HCT116 (cell line): Measurements from ENCODE around the gene SERTM1. TPM values are rescaled to one million over a fixed set of nuclear protein-coding genes. Genes with fewer than 3 reads are reported as not detected.

ENCODE experiments used
- ATAC-seq: fragments of 200-7000 bp; cut with Tn5 transposase; 2 replicates; pipeline ENCODE4 v1.9.1; 2020; ENCODE audit warnings: mild to moderate bottlenecking, moderate library complexity
- BruUV-seq: library from RNA; stranded (reverse); fragments of 400-500 nt; replicated peaks from 2 replicates; lab custom pipeline; 2021; lab: Mats Ljungman, UMichigan
- CTCF ChIA-PET: fragments of 300-600 bp; sonication (Branson Sonifier 250); formaldehyde crosslinking; loops from one replicate; lab custom pipeline; 2021; ENCODE audit warnings: antibody characterized with exemption; lab: Charles Lee
- POLR2A ChIA-PET: fragments of 300-600, 350-600 bp; sonication (Branson Sonifier 250); formaldehyde crosslinking; loops from one replicate; lab custom pipeline; 2021; ENCODE audit warnings: antibody characterized with exemption; lab: Charles Lee
- RAD21 ChIA-PET, 2 experiments: fragments of 300-600 bp; sonication (Branson Sonifier 250); formaldehyde crosslinking; loops; one replicate each; lab custom pipeline; 2023; ENCODE audit warnings: low total read pairs in 2 of 2; ENCODE audit not compliant: uncharacterized antibody in 2 of 2, unreplicated experiment in 2 of 2, low non-redundant PET in 1 of 2; lab: Charles Lee
- DNase-seq: peaks from one replicate; pipeline ENCODE4 v3.0.0-alpha.2; 2010; ENCODE audit warnings: low read depth, low spot score
- H2AFZ ChIP-seq: fragments of 200-600 bp; shearing (Covaris generic), sonication (generic); 2 replicates; pipeline ENCODE4 v1.6.1; 2017; ENCODE audit warnings: low read depth, mixed run types, mixed read lengths, antibody characterized with exemption, low read length; ENCODE audit not compliant: poor library complexity, severe bottlenecking
- H3K27ac ChIP-seq: 2 replicates; pipeline ENCODE4 v1.5.1; 2012; ENCODE audit warnings: low read depth, low read length
- H3K27me3 ChIP-seq: fragments of 200-600 bp; sonication (generic); 2 replicates; pipeline ENCODE4 v1.6.1; 2016; ENCODE audit warnings: mixed run types, low read length, mixed read lengths; ENCODE audit not compliant: insufficient read depth
- H3K36me3 ChIP-seq, 2 experiments: fragments of 200-500 bp in 1 of 2; fragments of 200-600 bp in 1 of 2; sonication (Bioruptor generic) in 1 of 2; sonication (generic) in 1 of 2; 2 replicates each; pipeline versions ENCODE4 v1.5.1 to v1.6.1; 2014 to 2016; ENCODE audit warnings: low read length in 2 of 2, inconsistent platforms in 1 of 2, mixed read lengths in 1 of 2, mixed run types in 1 of 2; ENCODE audit not compliant: insufficient read depth in 2 of 2, control insufficient read depth in 1 of 2
- H3K4me1 ChIP-seq, 2 experiments: fragments of 200-600 bp in 1 of 2; sonication (generic) in 1 of 2; 2 replicates each; pipeline versions ENCODE4 v1.5.1 to v1.6.1; 2012 to 2017; ENCODE audit warnings: low read length in 2 of 2, inconsistent platforms in 1 of 2, mild to moderate bottlenecking in 1 of 2, mixed read lengths in 1 of 2, mixed run types in 1 of 2, moderate library complexity in 1 of 2; ENCODE audit not compliant: insufficient read depth in 2 of 2, control insufficient read depth in 1 of 2
- H3K4me2 ChIP-seq: fragments of 200-600 bp; sonication (generic); 2 replicates; pipeline ENCODE4 v1.6.1; 2017; ENCODE audit warnings: mixed run types, low read length, mixed read lengths
- H3K4me3 ChIP-seq, 2 experiments: fragments of 200-600 bp in 1 of 2; sonication (generic) in 1 of 2; replicated peaks in 1 of 2; 2 replicates each; pipeline ENCODE4 v1.5.1; 2011 to 2016; ENCODE audit warnings: low read length in 2 of 2, control low read depth in 1 of 2, low read depth in 1 of 2, mild to moderate bottlenecking in 1 of 2, mixed read lengths in 1 of 2, mixed run types in 1 of 2
- H3K79me2 ChIP-seq: fragments of 200-600 bp; sonication (generic); 2 replicates; pipeline ENCODE4 v1.6.1; 2017; ENCODE audit warnings: mild to moderate bottlenecking, mixed run types, low read length, moderate library complexity, mixed read lengths; ENCODE audit not compliant: insufficient read depth
- H3K9ac ChIP-seq: fragments of 200-600 bp; sonication (generic); 2 replicates; pipeline ENCODE4 v1.6.1; 2016; ENCODE audit warnings: low read length, mixed read lengths
- H3K9me2 ChIP-seq: fragments of 200-600 bp; sonication (generic), shearing (Covaris generic); 2 replicates; pipeline ENCODE4 v1.6.1; 2017; ENCODE audit warnings: mixed run types, mild to moderate bottlenecking, moderate library complexity; ENCODE audit not compliant: insufficient read depth
- H3K9me3 ChIP-seq, 2 experiments: fragments of 200-500 bp in 1 of 2; fragments of 200-600 bp in 1 of 2; sonication (Bioruptor generic) in 1 of 2; sonication (generic) in 1 of 2; 2 replicates each; pipeline ENCODE4 v1.6.1; 2014 to 2017; ENCODE audit warnings: low read length in 2 of 2, mixed read lengths in 2 of 2, inconsistent platforms in 1 of 2, low read depth in 1 of 2, mild to moderate bottlenecking in 1 of 2, mixed run types in 1 of 2, moderate library complexity in 1 of 2; ENCODE audit not compliant: control insufficient read depth in 1 of 2, insufficient read depth in 1 of 2
- H4K20me1 ChIP-seq: fragments of 200-600 bp; sonication (generic), shearing (Covaris generic); 2 replicates; pipeline ENCODE4 v1.6.1; 2017; ENCODE audit warnings: mixed run types, mild to moderate bottlenecking, moderate library complexity; ENCODE audit not compliant: insufficient read depth
- CEBPB ChIP-seq: IDR thresholded peaks from 2 replicates; pipeline ENCODE4 v1.6.1; 2012; ENCODE audit warnings: low read depth
- ELF1 ChIP-seq: IDR thresholded peaks from 2 replicates; pipeline ENCODE4 v1.6.1; 2012; ENCODE audit warnings: low read depth, borderline replicate concordance
- FOSL1 ChIP-seq: IDR thresholded peaks from 2 replicates; pipeline ENCODE4 v1.6.1; 2012; ENCODE audit warnings: low read depth
- JUND ChIP-seq: IDR thresholded peaks from 2 replicates; pipeline ENCODE4 v1.6.1; 2012
- POLR2A ChIP-seq: IDR thresholded peaks from 2 replicates; pipeline ENCODE4 v1.7.0; 2011; ENCODE audit warnings: borderline replicate concordance; ENCODE audit not compliant: insufficient read depth, insufficient read length; ENCODE audit errors: extremely low read depth
- RAD21 ChIP-seq: IDR thresholded peaks from 2 replicates; pipeline ENCODE4 v1.6.1; 2012; ENCODE audit warnings: low read depth, mild to moderate bottlenecking
- SRF ChIP-seq: IDR thresholded peaks from 2 replicates; pipeline ENCODE4 v1.6.1; 2012; ENCODE audit warnings: low read depth
- ZFX ChIP-seq: fragments of 450-650 bp; IDR thresholded peaks from 2 replicates; pipeline ENCODE4 v1.6.1; 2017
- ZNF274 ChIP-seq: fragments of 200-500 bp; sonication (Bioruptor generic); IDR thresholded peaks from 2 replicates; pipeline ENCODE4 v1.6.1; 2014; ENCODE audit warnings: mild to moderate bottlenecking, low read depth, low read length, inconsistent platforms
- intact Hi-C: fragments of 100-400 bp; cut with micrococcal nuclease; formaldehyde crosslinking; loops from 2 replicates; pipeline ENCODE4 v1.10.0; 2022
- total RNA-seq: library from RNA; stranded (reverse); gene quantifications from one replicate; pipeline ENCODE4 v1.2.1, GENCODE V29; 2021; ENCODE audit not compliant: unreplicated experiment
- TF ChIP-seq, protein P1 (sequence below): IDR thresholded peaks from 2 replicates; pipeline ENCODE4 v1.6.1; 2012
- TF ChIP-seq, protein P2 (sequence below): IDR thresholded peaks from 2 replicates; pipeline ENCODE4 v1.6.1; 2011; ENCODE audit warnings: mild to moderate bottlenecking, low read length, moderate library complexity; ENCODE audit not compliant: insufficient replicate concordance; ENCODE audit errors: extremely low read depth
- TF ChIP-seq, protein P3 (sequence below), 3 experiments: fragments of 200-600 bp in 1 of 3; sonication (generic) in 1 of 3; IDR thresholded peaks in 2 of 3; conservative IDR thresholded peaks in 1 of 3; 2 replicates each; pipeline ENCODE4 v1.5.1; 2012 to 2017; ENCODE audit warnings: low read depth in 2 of 3, low read length in 2 of 3, antibody characterized with exemption in 1 of 3, borderline replicate concordance in 1 of 3, control low read depth in 1 of 3, mild to moderate bottlenecking in 1 of 3, mixed read lengths in 1 of 3, mixed run types in 1 of 3, moderate library complexity in 1 of 3; ENCODE audit not compliant: insufficient read depth in 1 of 3
- TF ChIP-seq, protein P4 (sequence below): IDR thresholded peaks from 2 replicates; pipeline ENCODE4 v1.6.1; 2012

SERTM1 gene
- total RNA-seq, 1 experiment from 2014 or later = not detected

DNA sequence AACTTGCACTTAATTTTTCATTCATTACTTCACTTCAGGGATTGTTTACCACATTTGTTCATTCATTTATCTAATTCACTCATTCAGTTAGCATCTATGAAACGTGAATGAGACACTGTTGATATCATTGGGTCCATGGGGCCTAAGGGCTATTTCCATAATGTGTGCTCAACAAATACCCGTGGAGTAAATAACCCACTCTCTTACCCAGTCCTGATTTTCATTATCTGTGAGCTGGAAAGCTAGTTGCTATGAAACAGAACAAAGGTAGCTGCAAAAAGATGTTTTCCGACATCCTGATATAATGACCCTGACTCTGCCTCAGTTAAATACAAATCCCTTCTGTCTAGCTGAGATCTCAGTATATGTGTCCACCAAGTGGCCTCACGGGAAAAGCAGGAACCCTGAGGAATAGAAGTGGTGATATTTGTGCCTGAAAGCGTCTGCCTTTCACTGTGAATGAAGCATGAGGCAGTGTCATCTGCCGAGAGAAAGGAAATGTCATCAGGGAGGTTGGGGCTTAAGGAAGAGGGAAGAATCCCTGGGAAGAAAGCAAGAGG is 63.8 kb downstream of the SERTM1 start:
- no TSS peak for BruUV-seq
- Histone ChIP-seq H3K9me3 (no peaks in the 10 kb centered on the region), H3K79me2 (no peaks in the 10 kb centered on the region), H3K9ac (no peak overlapping the region), H3K4me2 (no peak overlapping the region), H3K27me3 (no peaks in the 10 kb centered on the region), H3K36me3 (no peaks in the 10 kb centered on the region), H2AFZ (no peak overlapping the region), H3K4me3 (no peak overlapping the region), H3K4me1 (no peaks in the 10 kb centered on the region), H4K20me1 (no peaks in the 10 kb centered on the region; the same call in 1 of the 2 replicates), H3K27ac (no peak overlapping the region), H3K9me2 (no peaks in the 10 kb centered on the region)
- DNase-seq (no peak), ATAC-seq (no peak)
- ChIA-PET POLR2A (no interaction called here), CTCF (no interaction called here), RAD21 (no interaction called here)
- intact Hi-C loops = loop anchor here (2.0 kb wide), 3 partner anchors 317 to 759 kb away; no protein-coding TSS in a partner anchor
- TF ChIP-seq FOSL1 = no peak
- TF ChIP-seq ZFX = no peak
- TF ChIP-seq, protein P1, sequence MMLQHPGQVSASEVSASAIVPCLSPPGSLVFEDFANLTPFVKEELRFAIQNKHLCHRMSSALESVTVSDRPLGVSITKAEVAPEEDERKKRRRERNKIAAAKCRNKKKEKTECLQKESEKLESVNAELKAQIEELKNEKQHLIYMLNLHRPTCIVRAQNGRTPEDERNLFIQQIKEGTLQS = no peak
- no peak for TF ChIP-seq JUND
- TF ChIP-seq POLR2A = no peak

DNA sequence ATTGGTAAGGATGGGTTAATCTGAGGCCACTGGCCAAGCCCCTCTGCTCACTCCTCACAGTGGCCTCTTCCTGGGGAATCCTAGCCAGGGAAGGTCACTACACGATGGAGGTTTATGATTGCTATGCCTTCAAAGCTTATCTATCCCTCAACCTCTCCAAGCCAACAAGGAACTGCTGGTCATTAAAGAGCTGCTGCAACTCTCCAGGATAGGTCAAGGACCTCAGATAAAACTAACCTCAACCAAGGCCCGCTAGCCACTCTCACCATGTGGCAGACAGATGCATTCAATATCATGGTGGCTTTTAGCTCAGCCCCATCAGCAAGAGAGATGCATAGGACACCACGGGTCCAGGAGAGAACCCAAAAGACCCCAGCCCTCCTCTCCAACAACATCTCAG is 71.6 kb downstream of the SERTM1 start:
- Histone ChIP-seq H3K36me3 (no peaks in the 10 kb centered on the region), H3K27ac (no peak overlapping the region), H3K9me2 (no peaks in the 10 kb centered on the region), H3K4me2 (no peak overlapping the region), H3K9me3 (no peaks in the 10 kb centered on the region), H3K27me3 (no peaks in the 10 kb centered on the region), H3K9ac (no peak overlapping the region), H3K79me2 (no peaks in the 10 kb centered on the region), H2AFZ (no peak overlapping the region), H4K20me1 (no peaks in the 10 kb centered on the region), H3K4me1 (no peaks in the 10 kb centered on the region), H3K4me3 (no peak overlapping the region)
- no peak for TF ChIP-seq RAD21
- TF ChIP-seq, protein P2, sequence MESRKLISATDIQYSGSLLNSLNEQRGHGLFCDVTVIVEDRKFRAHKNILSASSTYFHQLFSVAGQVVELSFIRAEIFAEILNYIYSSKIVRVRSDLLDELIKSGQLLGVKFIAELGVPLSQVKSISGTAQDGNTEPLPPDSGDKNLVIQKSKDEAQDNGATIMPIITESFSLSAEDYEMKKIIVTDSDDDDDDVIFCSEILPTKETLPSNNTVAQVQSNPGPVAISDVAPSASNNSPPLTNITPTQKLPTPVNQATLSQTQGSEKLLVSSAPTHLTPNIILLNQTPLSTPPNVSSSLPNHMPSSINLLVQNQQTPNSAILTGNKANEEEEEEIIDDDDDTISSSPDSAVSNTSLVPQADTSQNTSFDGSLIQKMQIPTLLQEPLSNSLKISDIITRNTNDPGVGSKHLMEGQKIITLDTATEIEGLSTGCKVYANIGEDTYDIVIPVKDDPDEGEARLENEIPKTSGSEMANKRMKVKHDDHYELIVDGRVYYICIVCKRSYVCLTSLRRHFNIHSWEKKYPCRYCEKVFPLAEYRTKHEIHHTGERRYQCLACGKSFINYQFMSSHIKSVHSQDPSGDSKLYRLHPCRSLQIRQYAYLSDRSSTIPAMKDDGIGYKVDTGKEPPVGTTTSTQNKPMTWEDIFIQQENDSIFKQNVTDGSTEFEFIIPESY = no peak
- no peak for TF ChIP-seq CEBPB
- no peak for TF ChIP-seq JUND
- no peak for TF ChIP-seq ELF1
- TF ChIP-seq, protein P1 = no peak
- TF ChIP-seq SRF = no peak
- TF ChIP-seq, protein P3, sequence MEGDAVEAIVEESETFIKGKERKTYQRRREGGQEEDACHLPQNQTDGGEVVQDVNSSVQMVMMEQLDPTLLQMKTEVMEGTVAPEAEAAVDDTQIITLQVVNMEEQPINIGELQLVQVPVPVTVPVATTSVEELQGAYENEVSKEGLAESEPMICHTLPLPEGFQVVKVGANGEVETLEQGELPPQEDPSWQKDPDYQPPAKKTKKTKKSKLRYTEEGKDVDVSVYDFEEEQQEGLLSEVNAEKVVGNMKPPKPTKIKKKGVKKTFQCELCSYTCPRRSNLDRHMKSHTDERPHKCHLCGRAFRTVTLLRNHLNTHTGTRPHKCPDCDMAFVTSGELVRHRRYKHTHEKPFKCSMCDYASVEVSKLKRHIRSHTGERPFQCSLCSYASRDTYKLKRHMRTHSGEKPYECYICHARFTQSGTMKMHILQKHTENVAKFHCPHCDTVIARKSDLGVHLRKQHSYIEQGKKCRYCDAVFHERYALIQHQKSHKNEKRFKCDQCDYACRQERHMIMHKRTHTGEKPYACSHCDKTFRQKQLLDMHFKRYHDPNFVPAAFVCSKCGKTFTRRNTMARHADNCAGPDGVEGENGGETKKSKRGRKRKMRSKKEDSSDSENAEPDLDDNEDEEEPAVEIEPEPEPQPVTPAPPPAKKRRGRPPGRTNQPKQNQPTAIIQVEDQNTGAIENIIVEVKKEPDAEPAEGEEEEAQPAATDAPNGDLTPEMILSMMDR (IDR thresholded peaks at IDR 0.05 in 2 of 3, conservative IDR thresholded peaks at IDR 0.05 in 1 of 3; ENCODE audit: borderline replicate concordance in 1 of 3, insufficient read depth in 1 of 3, low read depth in 2 of 3, low read length in 2 of 3) = no peak
- no peak for TF ChIP-seq ZNF274
- TF ChIP-seq, protein P4, sequence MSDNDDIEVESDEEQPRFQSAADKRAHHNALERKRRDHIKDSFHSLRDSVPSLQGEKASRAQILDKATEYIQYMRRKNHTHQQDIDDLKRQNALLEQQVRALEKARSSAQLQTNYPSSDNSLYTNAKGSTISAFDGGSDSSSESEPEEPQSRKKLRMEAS = no peak
- DNase-seq (no peak), ATAC-seq (no peak)
- ChIA-PET POLR2A (interaction anchor here (1.3 kb wide), 1 partner anchor 10 kb away, joined by 3 read pairs; no protein-coding TSS in a partner anchor), RAD21 (no interaction called here), CTCF (interaction anchor here (1.8 kb wide), 1 partner anchor 10 kb away, joined by 18 read pairs; no protein-coding TSS in a partner anchor)
- intact Hi-C loops = no loop called here
- BruUV-seq = no TSS peak
